ENCODE data around the gene ARF5. TPM values are rescaled to one million over a fixed set of nuclear protein-coding genes. Genes with fewer than 3 reads are reported as not detected.

ARF5 gene
- total and polyA plus RNA-seq, 12 donors: 84.8 to 185 (median 91.1) TPM

DNA sequence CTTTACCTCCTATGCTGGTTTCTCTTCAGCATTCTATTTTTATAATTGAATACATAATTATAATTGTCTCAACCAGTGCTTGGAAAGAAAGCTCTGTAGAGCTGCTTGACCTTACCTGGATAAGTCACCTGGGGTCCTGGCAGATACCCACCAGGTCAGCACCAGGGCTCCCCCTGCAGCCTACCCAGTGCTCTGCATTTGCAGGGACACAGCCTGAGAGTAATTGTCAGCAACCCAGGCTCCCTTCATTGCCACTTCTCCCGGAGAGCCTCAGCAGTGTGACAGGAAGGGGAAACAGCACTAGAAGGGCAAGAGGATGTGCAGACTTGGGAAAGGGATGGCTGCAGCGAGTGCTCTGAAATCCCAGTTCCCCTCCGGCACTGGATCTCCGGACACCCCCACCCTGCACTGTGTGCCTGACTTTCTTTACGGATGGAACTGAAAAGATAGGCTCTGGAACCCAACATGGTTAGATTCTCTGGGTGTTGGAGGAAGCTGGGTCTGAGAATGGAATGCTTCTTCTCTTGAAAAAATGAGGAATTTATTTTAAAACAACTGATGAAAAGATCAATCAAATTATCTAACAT is 41.1 kb downstream of the ARF5 start:
- no peaks in the 10 kb centered on the region for H3K36me3 ChIP-seq
- ATAC-seq (no peak), DNase-seq (no peak)
- intact Hi-C loops (cut with DNase I): no loop called here
- no peak overlapping the region for H3K27ac ChIP-seq
- TF ChIP-seq CTCF (IDR thresholded peaks at IDR 0.05): peak in 7 of 9 donors; percentile 15 to 49 (median 40)
- H3K4me1 ChIP-seq: peaks cover 0 to 4% (median 0%) of the 10 kb centered on the region in 9 donors
- H3K4me3 ChIP-seq: no peak overlapping the region
- H3K27me3 ChIP-seq: peaks cover 0 to 17% (median 5%) of the 10 kb centered on the region in 7 donors
- H3K9me3 ChIP-seq: no peaks in the 10 kb centered on the region
- 6 to 12% methylated on average over 5 of the region's 5 CpGs for WGBS, 2 donors

DNA sequence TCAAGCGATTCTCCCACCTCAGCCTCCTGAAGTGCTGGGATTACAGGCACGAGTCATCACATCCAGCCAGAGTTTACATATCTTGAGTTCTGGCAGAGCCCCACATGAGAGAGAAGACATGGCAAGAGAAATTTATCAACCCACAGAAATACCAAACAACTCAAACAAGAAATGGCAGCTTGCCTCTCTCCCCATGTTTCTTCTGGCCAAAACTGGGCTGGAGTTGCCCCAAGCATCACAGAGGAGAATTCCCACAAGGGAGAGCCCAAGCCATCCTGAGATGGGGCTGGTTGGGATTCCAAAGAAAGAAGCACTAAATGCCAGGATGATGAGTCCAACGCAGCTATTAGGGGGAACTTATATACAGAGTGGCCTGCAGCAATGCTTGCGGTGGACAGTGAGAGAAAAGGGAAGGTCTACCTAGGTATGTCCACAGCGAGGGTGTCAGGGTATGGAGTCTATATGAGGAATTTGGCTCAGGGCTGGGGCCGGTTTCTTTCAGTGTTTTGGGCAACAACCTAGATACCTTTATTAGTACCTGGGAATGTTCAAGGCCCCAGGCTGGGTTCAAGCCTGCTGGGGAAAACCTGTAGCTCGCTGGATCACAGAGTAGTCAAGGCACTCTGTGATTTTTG is 44.2 kb downstream of the ARF5 start:
- Histone ChIP-seq H3K27ac (no peak overlapping the region), H3K9me3 (no peaks in the 10 kb centered on the region), H3K4me3 (no peak overlapping the region), H3K36me3 (no peaks in the 10 kb centered on the region), H3K27me3 (peaks cover 0 to 12% (median 7%) of the 10 kb centered on the region in 7 donors), H3K4me1 (peaks cover 0 to 4% (median 0%) of the 10 kb centered on the region in 9 donors)
- WGBS, 2 donors: 76 to 85% methylated on average over 7 of the region's 7 CpGs
- intact Hi-C loops (cut with DNase I): loop anchor here in 1 of 10 donors (5.0 kb wide), 1 partner anchor 1005 kb away; no protein-coding TSS in a partner anchor
- DNase-seq (no peak), ATAC-seq (no peak)
- no peak for TF ChIP-seq CTCF (IDR thresholded peaks at IDR 0.05)

DNA sequence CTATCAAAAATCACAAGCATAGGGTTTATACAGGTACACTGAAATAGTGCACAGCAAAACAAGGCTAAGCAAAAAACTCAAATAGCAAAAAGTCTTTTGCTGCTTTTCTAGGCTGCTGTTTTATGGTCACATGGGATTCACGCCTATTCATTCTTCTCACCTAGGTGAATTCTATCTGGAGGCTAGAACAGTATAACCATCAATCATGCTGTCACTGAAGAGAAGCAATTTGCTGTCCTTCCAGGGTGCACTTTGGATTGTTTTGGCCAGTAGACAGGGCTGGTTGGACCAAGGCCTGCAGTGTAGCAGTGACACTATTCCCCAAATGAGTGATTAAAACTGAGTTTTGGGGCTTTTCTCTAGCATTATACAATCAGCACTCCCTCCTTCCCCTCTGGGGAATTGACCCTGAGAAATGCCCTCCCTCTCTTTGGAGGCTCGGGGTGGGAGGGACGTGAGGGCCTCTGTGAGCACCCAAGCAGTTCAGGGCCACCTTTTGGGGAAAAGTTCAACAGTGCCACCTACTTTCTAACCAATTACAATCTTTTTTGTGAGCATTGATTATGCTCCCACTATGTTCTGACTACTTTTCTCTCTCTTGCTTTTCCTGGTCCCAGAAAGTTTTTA is 47.6 kb downstream of the ARF5 start:
- no peak for ATAC-seq

More for the DNA sequence above, 47.6 kb downstream of the ARF5 start:
- WGBS, 2 donors: 52 to 54% methylated on average over 3 of the region's 3 CpGs
- Histone ChIP-seq H3K27me3 (peaks cover 0 to 27% (median 13%) of the 10 kb centered on the region in 7 donors), H3K4me3 (no peak overlapping the region), H3K27ac (no peak overlapping the region), H3K9me3 (no peaks in the 10 kb centered on the region), H3K36me3 (no peaks in the 10 kb centered on the region), H3K4me1 (no peaks in the 10 kb centered on the region)
- intact Hi-C loops (cut with DNase I): no loop called here
- TF ChIP-seq CTCF (IDR thresholded peaks at IDR 0.05): no peak
- DNase-seq: no peak

Data from heart right ventricle (tissue), 16 donors.